ENCODE measurements around the gene XG.
"Not testable (repeated sequence)": the region's sequence is repeated elsewhere in the genome, so short reads cannot be mapped to it uniquely, and the experiment has no call there.

XG gene

DNA sequence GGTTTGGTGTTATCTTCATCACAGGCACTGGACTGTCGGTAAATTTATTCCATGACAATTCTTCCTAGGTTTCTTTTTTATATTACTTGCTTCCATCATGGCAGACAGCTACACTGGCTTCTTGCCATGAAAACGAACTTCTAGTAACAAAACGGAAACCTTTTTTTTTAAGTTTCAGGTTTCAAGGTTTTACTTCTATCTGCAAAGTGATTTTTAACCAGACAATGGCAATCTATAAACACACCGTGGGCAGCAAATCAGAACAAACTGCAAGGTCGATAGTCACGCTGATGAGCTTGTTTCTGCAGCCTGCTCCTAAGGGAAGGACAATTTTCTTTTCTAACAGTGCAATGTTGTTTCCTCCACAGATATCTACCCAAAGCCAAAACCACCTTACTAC is 29.9 kb downstream of the XG start:
- no peak for DNase-seq

DNA sequence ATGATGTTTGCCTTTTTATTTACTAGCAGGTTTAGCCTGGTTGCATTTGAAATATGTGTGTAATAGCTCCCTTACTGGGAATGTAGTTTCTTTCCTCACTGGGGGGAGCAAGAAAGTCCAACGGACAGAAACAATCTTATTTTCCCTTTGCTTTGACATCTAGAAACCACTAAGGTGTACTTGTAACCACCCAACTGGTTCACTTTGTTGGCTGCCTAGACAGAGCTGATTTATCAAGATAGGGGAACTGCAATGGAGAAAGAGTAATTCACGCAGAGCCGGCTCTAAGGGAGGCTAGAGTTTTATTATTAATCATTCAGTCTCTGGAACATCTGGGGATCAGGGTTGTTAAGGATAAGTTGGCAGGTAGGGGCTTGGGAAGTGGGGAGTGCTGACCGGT is 30.3 kb downstream of the XG start:
- no peak for DNase-seq

DNA sequence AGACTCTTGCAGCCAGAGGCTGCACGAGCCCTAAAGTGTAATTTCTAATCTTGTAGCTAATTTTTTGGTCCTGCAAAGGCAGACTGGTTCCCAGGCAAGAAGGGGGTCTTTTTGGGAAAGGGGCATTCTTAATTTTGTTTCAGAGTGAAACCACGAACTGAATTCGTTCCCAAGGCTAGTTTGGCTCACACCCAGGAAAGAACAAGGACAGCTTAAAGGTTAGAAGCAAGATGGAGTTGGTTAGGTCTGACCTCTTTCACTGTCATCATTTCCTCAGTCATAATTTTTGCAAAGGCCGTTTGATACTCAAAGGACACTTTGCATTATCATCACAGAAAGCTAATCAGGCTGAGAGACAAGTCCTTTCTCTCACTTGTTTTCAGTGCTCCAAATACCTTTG is 30.9 kb downstream of the XG start:
- no peak for DNase-seq

DNA sequence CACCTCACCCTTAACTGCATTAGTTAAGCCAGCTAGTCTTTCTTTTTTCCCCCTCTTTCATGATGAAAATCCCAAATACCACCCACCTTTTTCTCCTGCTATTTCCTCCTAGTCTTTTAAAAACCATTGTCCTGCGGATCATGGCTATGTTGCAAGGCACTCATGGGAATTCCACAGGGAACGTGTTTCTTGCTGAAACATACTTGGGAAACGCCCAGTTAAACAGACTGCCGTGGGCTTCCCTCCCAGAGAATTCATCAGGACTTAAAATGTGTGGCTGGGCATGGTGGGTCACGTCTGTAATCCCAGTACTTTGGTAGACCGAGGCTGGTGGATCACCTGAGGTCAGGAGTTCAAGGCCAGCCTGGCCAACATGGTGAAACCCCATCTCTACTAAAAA is 32.2 kb downstream of the XG start:
- DNase-seq, result no peak

DNA sequence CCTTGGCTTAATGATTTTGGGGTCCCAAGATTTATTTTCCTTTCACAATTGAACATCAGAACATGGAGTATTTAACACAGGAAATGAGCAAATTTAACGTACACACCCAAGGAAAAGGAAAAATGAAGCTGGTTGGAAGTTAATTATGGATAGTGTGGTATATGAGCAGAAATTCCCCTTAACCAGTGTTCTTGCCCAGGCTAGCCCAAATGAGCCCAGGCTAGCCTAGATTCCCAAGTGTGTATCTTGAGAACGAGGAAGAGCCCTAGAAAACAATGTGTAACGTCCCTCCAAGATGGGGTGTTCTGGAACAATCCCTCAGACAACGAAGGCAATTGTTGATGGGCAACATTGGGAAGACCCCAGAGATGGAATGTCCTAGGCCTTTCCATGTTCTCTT is 33.7 kb downstream of the XG start:
- no peak for DNase-seq

DNA sequence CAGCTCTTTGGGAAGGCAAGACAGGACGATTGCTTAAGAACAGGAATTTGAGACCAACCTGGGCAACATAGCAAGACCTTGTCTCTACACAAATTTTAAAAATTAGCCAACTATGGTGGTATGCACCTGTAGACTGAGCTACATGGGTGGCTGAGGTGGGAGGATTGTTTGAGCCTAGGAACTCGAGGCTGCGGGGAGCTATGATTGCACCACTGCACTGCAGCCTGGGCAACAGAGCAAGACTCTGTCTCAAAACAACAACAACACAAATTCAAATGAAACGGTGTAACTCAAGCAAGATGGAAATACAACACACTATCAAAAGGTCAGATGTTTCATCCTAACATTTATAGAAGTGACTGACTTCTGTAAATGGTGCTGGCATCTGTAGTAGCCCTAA is 37.1 kb downstream of the XG start:
- DNase-seq, result no peak

DNA sequence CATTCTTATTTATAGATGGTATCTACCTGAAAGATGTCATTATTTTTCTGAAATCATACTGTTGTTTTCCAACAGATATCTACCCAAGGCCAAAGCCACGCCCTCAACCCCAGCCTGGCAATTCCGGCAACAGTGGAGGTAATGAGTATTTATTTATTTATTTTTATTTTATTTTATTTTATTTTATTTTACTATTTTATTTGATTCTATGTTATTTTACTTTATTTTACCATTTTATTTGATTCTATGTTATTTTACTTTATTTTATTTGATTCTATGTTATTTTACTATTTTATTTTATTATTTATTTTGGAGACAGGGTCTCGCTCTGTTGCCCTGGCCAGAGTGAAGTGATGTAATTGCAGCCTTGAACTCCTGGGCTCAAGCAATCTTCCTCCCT is 37.7 kb downstream of the XG start:
- no peak for DNase-seq

DNA sequence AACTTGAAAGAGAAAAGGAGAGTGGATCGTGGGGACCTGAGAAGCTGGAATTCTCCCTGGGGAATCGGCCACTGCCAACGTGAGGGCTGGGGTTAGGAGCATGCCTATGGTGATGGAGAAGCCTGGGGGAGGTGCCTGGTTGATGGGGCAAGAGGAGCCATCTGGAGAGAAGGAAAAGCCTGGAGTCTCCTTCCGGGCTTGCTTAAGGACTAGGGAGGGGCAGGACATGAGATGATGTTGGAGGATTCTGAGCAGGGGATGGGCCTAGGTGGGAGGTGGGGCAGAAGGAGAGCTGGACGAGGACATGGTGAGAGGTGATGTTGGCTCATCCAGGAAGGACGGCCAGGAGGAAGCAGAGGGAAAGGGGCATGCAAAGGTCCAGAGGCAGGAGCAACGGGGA is 41.9 kb downstream of the XG start:
- DNase-seq, result no peak

DNA sequence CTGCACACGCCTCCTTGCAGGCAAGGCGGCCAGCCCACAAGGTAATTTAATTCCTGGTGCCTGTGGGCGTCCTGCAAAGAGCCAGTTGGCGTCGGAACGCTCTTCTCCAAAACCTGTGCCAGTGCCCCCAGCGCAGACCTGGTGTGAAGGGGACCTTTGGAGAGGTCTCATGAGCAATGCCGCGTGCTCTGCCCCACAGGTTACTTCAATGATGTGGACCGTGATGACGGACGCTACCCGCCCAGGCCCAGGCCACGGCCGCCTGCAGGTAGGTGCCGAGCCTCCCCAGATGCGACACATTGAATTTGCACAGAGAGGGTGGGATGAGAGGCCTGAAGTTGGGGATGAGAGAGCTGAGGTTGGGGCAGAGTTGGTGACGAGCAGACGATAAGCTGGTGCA is 42.5 kb downstream of the XG start:
- DNase-seq, result no peak

DNA sequence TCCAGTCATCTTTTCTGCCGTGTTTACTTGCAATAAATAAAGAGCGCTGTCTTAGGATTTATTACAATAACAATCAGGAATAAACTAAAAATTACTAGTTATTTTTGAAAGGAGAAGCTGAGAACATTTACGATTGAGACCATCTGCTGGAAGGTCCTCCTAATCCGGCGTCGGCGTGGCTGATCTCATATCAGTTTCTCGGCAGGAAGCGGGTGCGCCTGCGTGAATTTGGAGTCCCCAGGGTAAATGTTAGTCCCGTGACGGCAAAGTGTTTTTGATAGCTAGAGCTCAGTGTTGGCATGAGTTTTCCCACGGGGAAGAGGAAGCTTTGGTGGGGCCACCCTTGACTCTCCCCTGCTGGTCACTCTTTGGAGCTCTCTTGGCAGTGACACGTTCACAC is 45.0 kb downstream of the XG start:
- DNase-seq, result not testable (repeated sequence)

DNA sequence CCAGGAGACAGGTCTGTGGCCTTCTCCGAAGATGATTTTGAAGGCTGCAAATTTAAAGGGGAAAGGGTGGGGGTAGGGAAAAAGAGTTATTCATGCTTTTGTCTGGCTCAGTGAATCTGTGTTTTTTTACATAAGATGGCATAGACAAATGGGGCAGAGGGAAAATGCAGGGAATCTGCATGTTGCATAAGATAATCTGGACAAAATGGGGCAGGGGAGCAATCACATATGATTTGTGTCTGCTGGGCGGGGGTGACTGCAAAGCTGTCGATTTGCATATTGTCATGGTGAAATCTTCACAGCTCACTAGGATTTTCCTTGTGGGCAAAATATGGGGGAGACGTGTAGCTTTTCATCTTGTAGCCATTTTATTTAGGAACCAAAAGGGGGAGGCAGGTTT is 47.5 kb downstream of the XG start:
- DNase-seq, result no peak

DNA sequence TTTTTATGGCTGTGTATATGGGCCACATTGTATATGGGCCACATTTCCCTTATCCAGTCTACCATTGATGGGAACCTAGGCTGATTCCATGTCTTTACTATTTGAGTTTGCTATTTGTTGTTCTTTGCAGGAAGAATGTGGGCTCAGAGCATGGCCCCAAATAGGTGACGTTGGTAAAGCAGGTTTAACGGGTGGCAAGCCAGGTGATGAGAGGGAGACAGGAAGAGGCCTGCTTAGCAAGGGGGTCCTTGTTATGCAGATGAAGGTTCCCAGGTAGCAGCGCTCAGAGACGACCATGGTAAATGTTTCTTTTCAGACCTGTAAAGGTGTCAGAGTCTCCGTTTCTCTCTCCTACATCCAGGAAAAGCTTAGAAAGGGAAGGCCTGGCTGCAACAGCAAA is 48.1 kb downstream of the XG start:
- not testable (repeated sequence) for DNase-seq

DNA sequence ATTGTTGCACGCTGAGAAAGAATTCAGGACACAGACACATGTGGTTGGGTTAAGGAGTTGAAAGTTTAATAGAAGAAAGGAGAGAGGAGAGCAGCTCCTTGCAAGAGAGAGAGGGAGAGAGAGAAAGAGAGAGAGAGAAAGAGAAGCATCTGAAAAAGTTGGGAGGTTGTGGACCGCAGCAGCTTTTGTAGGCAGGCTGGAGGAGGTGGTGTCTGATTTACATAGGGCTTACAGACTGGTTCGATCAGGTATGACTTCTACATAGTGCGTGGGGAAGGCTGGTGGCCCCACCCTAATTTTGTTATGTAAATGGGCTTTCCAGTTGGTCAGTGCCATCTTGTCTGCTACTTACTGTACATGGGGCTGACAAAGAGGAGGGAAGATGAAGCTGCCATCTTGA is 49.4 kb downstream of the XG start:
- no peak for DNase-seq

DNA sequence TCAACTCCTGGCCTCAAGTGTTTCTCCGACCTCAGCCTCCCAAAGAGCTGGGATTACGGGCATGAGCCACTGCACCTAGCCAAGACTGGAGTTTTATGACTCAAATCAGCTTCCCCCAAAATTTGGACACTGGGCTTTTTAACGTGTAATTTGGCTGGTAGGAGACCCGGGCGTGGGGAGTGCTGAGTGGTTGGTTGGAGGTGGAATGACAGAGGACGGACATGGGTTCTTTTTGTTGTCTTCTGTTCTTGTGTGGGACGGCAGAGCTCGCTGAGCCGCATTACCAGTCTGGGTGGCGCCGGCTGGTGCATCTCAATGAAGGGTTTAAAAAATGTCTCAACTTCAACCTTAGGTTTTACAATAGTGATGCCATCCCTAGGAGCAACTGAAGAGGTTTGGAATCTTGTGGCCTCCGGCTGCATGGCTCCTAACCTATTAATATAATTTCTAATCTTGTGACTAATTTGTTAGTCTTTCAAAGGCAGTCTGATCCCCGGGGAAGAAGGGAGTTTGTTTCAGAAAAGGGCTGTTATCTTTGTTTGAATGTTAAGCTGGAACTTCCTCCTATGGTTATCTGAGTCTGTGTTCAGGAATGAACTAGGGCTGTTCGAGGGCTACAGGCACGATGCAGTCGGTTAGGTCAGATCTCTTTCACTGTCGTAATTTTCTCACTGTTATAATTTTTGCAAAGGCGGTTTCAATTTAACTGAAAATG is 50.7 kb downstream of the XG start:
- not testable (repeated sequence) for DNase-seq

DNA sequence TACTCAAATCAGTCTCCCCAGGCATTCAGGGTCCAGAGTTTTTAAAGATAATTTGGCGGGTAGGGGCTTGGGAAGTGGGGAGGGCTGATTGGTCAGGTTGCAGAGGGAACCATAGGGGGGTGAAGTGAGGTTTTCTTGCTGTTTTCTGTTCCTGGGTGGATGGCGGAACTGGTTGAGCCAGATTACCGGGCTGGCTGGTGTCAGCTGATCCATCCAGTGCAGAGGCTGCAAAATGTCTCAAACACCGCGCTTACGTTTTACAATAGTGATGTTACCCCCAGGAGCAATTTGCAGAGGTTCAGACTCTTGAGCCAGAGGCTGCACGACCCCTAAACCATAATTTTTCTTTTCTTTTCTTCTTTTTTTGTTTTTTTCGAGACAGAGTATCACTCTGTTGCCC is 51.6 kb downstream of the XG start:
- not testable (repeated sequence) for DNase-seq

DNA sequence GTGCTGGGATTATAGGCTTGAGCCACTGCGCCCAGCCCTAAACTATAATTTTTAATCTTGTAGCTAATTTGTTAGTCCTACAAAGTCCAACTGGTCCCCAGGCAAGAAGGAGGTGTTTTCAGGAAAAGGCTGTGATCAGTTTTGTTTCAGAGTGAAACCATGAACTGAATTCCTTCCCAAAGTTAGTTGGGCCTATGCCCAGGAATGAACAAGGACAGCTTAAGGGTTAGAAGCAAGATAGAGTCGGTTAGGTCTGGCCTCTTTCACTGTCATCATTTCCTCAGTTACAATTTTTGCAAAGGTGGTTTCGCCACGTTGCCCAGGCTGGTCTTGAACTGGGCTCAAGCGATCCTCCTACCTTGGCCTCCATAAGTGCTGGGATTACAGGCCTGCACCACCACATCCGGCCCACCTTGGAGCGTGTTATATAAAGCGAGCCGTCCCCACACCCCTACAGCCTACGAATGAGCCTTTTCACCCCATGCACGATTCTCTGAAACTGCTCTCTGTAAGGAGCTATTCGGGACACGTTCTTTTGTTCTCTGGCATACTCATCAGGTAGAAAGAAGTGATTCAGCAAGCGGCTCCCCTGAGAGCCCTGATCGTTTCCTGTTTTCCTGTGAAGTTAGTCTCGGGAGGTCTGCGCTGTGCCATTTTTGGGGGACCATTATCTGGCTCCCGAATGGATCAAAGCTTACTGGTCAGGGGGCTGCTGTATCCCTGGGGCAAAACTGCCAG is 52.4 kb downstream of the XG start:
- DNase-seq, result not testable (repeated sequence)

DNA sequence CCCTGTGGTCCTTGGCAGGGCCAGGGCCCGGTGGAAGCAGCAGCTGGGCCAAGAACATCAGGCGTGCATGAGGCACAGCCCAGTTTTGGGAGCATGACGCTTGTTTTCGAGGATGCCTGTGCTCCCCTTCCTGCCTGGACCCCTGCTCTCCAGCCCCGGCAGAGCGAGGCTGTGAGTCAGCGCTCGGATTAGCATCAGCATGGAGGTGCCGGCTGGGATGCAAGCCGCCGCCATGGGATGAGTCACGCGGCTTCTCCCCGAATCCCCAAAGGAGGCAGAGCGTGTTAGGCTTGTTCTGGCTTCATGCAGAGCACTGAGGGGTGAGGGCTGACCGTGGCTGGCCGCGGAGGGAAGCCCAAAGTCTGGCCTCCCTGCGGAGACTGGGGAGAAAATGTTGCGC is 53.0 kb downstream of the XG start:
- peak; percentile 43 for DNase-seq

DNA sequence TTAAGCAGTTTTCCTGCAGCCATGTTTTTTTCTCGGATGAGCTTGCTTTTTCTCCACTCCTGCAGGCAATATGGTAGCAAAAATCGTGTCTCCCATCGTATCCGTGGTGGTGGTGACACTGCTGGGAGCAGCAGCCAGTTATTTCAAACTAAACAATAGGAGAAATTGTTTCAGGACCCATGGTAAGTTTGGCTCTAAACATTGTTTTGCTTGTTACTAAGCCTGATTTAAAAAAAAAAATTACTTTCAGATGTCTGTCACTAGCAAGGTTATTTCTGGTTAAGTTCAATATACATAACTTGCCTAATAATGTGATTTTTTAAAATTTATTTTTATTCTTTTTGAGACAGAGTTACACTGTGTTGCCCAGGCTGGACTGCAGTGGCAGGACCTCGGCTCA is 59.4 kb downstream of the XG start:
- DNase-seq, result no peak

DNA sequence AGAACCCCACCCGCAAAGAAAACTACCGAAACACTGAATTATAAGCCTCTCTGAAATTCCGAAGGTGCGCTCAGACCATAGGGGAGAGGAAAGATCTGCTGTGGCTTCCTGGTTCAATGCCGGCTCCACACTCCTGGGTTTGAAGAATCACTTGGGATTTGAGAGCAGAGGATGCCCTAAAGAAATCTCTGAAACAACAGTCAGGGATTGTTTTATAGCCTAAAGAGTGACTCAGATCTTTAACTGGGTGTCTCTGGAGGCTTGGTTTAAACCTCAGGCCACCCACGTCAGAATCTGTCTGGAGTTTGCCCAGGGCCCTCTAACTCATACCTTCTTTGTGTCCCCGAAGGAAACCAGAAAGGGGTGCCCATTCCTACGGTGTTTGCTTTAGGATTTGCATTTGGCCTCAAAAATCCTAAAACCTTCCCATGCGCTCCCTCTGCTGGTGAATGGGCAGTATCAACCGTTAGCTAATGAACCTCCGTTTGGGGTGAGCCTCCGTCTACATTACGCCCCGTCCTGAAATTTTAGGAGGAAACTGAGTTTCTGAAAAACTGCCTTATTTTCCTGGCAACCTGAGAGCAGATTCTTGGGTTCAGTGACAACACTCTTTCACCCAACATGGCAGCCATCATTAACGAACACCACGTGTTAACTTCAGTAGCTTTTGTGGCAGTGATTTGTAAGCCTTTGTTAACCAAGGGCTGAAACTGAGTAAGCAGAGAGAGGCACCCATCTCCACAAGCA is 60.5 kb downstream of the XG start:
- DNase-seq, result peak; percentile 38

DNA sequence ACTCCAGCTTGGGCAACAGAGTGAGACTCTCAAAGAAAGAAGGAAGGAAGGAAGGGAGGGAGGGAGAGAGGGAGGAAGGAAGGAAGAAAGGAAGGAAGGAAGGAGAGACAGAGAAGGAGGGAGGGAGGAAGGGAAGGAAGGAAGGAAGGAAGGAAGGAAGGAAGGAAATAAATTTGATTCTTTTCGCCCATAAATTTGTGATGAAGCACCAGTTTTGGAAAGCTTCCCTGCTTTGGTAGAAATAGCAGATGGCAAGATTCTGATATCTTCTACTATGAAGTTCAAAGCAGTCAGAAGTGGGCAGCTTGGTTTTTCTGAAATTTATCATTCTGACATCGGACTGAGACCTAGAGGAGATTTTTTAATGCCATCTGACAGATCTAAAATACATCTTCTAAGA is 65.2 kb downstream of the XG start:
- no peak for DNase-seq

DNA sequence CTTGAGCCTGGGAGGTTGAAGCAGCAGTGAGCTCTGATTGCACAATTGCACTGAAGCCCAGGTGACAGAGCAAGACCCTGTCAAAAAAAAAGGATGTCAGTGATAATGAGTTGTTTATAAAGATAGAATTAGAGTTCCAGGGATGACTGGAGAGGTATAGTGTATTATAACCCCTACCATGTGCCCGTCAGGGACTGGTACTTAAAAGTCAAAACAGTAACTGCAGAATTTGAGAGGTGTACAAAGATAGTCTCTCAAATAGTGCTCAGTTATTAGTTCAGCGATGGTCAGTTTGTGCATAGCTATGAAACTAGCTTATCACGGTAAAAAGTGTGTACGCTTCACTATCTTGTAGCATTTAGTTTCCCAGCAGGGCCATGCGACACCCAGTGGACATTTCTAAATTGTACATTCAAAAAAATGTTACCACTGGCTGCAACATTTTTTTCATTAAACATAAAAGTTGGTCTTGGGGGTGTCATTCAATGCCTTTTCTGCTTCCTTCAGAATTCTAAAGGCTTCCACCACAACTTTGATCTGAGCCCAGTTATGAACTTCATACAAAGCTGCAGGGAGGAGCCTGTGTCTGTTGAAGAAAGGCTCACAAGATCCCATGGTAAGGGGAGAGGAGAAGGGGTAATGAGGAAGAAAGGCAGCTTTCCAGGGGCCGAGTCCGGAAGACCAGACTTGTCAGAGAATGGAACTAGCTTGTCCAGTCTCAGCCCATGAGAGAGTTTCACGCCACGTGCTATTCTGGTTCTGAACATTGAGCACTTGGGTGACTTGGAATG is 67.7 kb downstream of the XG start:
- no peak for DNase-seq

DNA sequence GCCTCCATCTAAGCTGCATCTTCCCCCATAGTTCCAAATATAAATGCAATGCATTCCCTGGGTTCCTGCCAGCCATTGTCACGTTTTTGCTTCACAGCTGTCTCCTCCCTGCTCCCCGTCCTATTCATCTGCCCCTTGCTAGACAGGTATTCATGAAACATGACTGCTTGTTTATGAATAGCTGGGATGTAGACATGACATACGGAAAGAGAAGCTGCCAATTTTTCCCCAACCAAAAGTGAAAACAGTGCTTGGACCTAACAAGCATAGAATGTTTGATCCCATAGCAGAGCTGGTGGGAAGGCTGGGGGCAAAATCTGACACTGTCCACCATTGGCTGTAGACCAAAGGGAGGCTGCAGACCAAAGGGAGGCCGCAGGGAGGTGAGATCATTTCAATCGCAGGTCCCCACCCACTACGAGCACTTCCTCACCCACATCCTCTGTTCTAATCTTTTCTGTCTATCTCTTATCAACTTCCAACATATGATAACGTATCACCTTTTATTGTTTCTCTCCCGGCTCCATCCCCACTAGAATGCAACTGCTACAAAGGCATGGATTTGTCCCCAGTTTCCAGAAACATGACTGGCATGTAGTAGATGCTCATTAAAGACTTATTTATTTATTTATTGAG is 68.4 kb downstream of the XG start:
- no peak for DNase-seq

Data from left hindlimb (tissue), 1 donor.